GM12878 (cell line): ENCODE results near the gene CSRP1. TPM values are rescaled to one million over a fixed set of nuclear protein-coding genes. Genes with fewer than 3 reads are reported as not detected.

ENCODE experiments used
- ATAC-seq: fragments of 200-7000 bp; cut with Tn5 transposase; 3 replicates; pipeline ENCODE4 v1.9.1; 2020; ENCODE audit warnings: mild to moderate bottlenecking, moderate library complexity
- BruUV-seq: library from RNA; stranded (reverse); fragments of 400-500 nt; replicated peaks from 2 replicates; lab custom pipeline; 2021; lab: Mats Ljungman, UMichigan
- CTCF ChIA-PET: fragments of 300-600 bp; sonication (Branson Sonifier 250); formaldehyde crosslinking; extraction: SDS; loops from one replicate; lab custom pipeline; 2021; ENCODE audit warnings: inconsistent platforms; lab: Yijun Ruan, JAX
- POLR2A ChIA-PET: fragments of 350-600 bp; formaldehyde crosslinking; extraction: SDS; loops from one replicate; lab custom pipeline; 2021; ENCODE audit warnings: inconsistent platforms; lab: Charles Lee
- RAD21 ChIA-PET: fragments of 300-600 bp; sonication (Branson Sonifier 250); formaldehyde crosslinking; loops from one replicate; lab custom pipeline; 2023; ENCODE audit warnings: antibody characterized with exemption; ENCODE audit not compliant: unreplicated experiment; lab: Charles Lee
- SMC1A ChIA-PET: fragments of 300-600 bp; sonication (Branson Sonifier 250); formaldehyde crosslinking; loops from one replicate; lab custom pipeline; 2023; ENCODE audit not compliant: unreplicated experiment, uncharacterized antibody; lab: Charles Lee
- DNase-seq: peaks from one replicate; pipeline ENCODE4 v3.0.0-alpha.2; 2011; ENCODE audit warnings: low read depth, low spot score
- FAIRE-seq: peaks from 3 replicates; lab custom pipeline; 2011; peaks lifted over from hg19 to GRCh38; lab: Jason Lieb, UNC
- H2AFZ ChIP-seq: 2 replicates; pipeline ENCODE4 v1.6.0; 2011; ENCODE audit warnings: low read depth, low read length, control low read depth; ENCODE audit not compliant: control insufficient read depth
- H3K27ac ChIP-seq: 2 replicates; pipeline ENCODE4 v1.5.1; 2011; ENCODE audit warnings: control low read depth; ENCODE audit not compliant: control insufficient read depth, insufficient read depth
- H3K27me3 ChIP-seq, 2 experiments: replicated peaks in 1 of 2; 2 replicates each; pipeline versions ENCODE4 v1.6.0 to v1.6.1; 2011; ENCODE audit warnings: low read length in 1 of 2; ENCODE audit not compliant: control insufficient read depth in 2 of 2, insufficient read depth in 2 of 2
- H3K36me3 ChIP-seq, 2 experiments: 2 replicates each; pipeline ENCODE4 v1.5.1; 2011; ENCODE audit warnings: low read length in 1 of 2; ENCODE audit not compliant: control insufficient read depth in 2 of 2, insufficient read depth in 2 of 2
- H3K4me1 ChIP-seq: 2 replicates; pipeline ENCODE4 v1.6.1; 2011; ENCODE audit warnings: mild to moderate bottlenecking, low read length, moderate library complexity, mixed read lengths; ENCODE audit not compliant: control insufficient read depth, insufficient read depth
- H3K4me2 ChIP-seq: 2 replicates; pipeline ENCODE4 v1.6.0; 2011; ENCODE audit warnings: control low read depth; ENCODE audit not compliant: control insufficient read depth, insufficient read depth
- H3K4me3 ChIP-seq: fragments of 200-600 bp; sonication (generic); 2 replicates; pipeline ENCODE4 v1.5.1; 2016
- H3K79me2 ChIP-seq: 2 replicates; pipeline ENCODE4 v1.6.0; 2011; ENCODE audit warnings: low read length; ENCODE audit not compliant: control insufficient read depth, insufficient read depth
- H3K9ac ChIP-seq: 2 replicates; pipeline ENCODE4 v1.8.0; 2011; ENCODE audit warnings: low read length, control low read depth, mixed read lengths; ENCODE audit not compliant: control insufficient read depth, insufficient read depth
- H3K9me3 ChIP-seq: replicated peaks from 3 replicates; pipeline ENCODE4 v1.5.1; 2011; ENCODE audit warnings: mild to moderate bottlenecking, low read length; ENCODE audit not compliant: control insufficient read depth, insufficient read depth
- H4K20me1 ChIP-seq: 2 replicates; pipeline ENCODE4 v1.6.0; 2011; ENCODE audit not compliant: control insufficient read depth, insufficient read depth
- BACH1 ChIP-seq: fragments of 450-650 bp; IDR thresholded peaks from 2 replicates; pipeline ENCODE4 v1.6.1; 2017; ENCODE audit warnings: mild to moderate bottlenecking, borderline replicate concordance
- BHLHE40 ChIP-seq, 2 experiments: fragments of 450-650 bp in 1 of 2; IDR thresholded peaks; 2 replicates each; pipeline ENCODE4 v1.6.1; 2011 to 2017; ENCODE audit warnings: low read depth in 2 of 2, borderline replicate concordance in 1 of 2, improper control_type of control experiment in 1 of 2, low read length in 1 of 2, mild to moderate bottlenecking in 1 of 2
- CEBPB ChIP-seq, 2 experiments: fragments of 150-350 bp in 1 of 2; IDR thresholded peaks; 2 replicates each; pipeline ENCODE4 v1.6.1; 2012 to 2014; ENCODE audit warnings: low read depth in 2 of 2, low read length in 2 of 2, borderline replicate concordance in 1 of 2, inconsistent platforms in 1 of 2
- CHD4 ChIP-seq: fragments of 200-600 bp; sonication (generic); IDR thresholded peaks from 2 replicates; pipeline ENCODE4 v1.6.1; 2016; ENCODE audit warnings: mild to moderate bottlenecking
- CTCF ChIP-seq, 3 experiments: IDR thresholded peaks in 2 of 3; conservative IDR thresholded peaks in 1 of 3; 2 replicates each; pipeline ENCODE4 v1.5.1; 2011; ENCODE audit warnings: low read depth in 3 of 3, low read length in 3 of 3, mild to moderate bottlenecking in 3 of 3, control low read depth in 2 of 3, moderate library complexity in 2 of 3, inconsistent platforms in 1 of 3, mixed read lengths in 1 of 3; ENCODE audit not compliant: control insufficient read depth in 2 of 3, insufficient read depth in 1 of 3; ENCODE audit errors: extremely low read depth in 1 of 3
- JUND ChIP-seq: IDR thresholded peaks from 2 replicates; pipeline ENCODE4 v1.6.1; 2012; ENCODE audit warnings: low read depth, mild to moderate bottlenecking, low read length, improper control_type of control experiment, moderate library complexity
- KDM1A ChIP-seq: fragments of 200-600 bp; sonication (generic); IDR thresholded peaks from 2 replicates; pipeline ENCODE4 v1.6.1; 2016; ENCODE audit warnings: borderline replicate concordance
- NFYA ChIP-seq: IDR thresholded peaks from 2 replicates; pipeline ENCODE4 v1.6.1; 2011; ENCODE audit warnings: low read depth, mild to moderate bottlenecking, low read length, improper control_type of control experiment, borderline replicate concordance
- PML ChIP-seq: IDR thresholded peaks from 2 replicates; pipeline ENCODE4 v1.6.1; 2012; ENCODE audit warnings: low read length, inconsistent platforms
- RCOR1 ChIP-seq: conservative IDR thresholded peaks from 2 replicates; pipeline ENCODE4 v1.6.1; 2012; ENCODE audit warnings: low read depth, low read length, improper control_type of control experiment
- RFX5 ChIP-seq: IDR thresholded peaks from 2 replicates; pipeline ENCODE4 v1.6.1; 2011; ENCODE audit warnings: low read depth, low read length, improper control_type of control experiment
- TAF1 ChIP-seq: IDR thresholded peaks from 2 replicates; pipeline ENCODE4 v1.6.1; 2011; ENCODE audit warnings: mild to moderate bottlenecking, low read depth, low read length, borderline replicate concordance
- WGBS: methylation state at CpG from one replicate; pipeline ENCODE4 v1.1.6; 2016; ENCODE audit warnings: low lambda C conversion rate; ENCODE audit not compliant: insufficient replicate concordance, insufficient coverage; ENCODE audit errors: missing lambda C conversion rate; 5-methylcytosine and 5-hydroxymethylcytosine counted together
- in situ Hi-C: fragments of 300-500 bp; cut with MboI; formaldehyde crosslinking; loops from 9 replicates; pipeline ENCODE4 v1.14.3; 2018; ENCODE audit warnings: mixed read lengths
- intact Hi-C: fragments of 100-400 bp; cut with micrococcal nuclease; formaldehyde crosslinking; loops from one replicate; pipeline ENCODE4 v1.14.2; 2022; ENCODE audit not compliant: unreplicated experiment
- polyA plus RNA-seq, 11 experiments: library from polyadenylated mRNA; depleted of rRNA in 4 of 11; unstranded in 6 of 11; stranded (reverse) in 5 of 11; fragments of >200 nt; fragmentation: Nextera tagmentation in 4 of 11; fragmentation: Illumina TruSeq in 1 of 11; extraction: Ambion mirVana in 4 of 11; extraction: Trizol in 1 of 11; gene quantifications; 1 replicate in 1 of 11; 2 replicates in 10 of 11; pipeline versions ENCODE4 v1.2.1 to v1.2.3, GENCODE V29; 2011 to 2016; ENCODE audit warnings: inconsistent platforms in 2 of 11, missing spikeins in 2 of 11, low read depth in 1 of 11
- total RNA-seq, 4 experiments: library from RNA; depleted of rRNA in 3 of 4; stranded (reverse); fragments of >200 nt in 3 of 4; fragmentation: Illumina TruSeq in 1 of 4; extraction: Trizol in 1 of 4; gene quantifications; 2 replicates each; pipeline versions ENCODE4 v1.2.1 to v1.2.3, GENCODE V29; 2013 to 2021

The CSRP1 gene
- total and polyA plus RNA-seq, 10 of the 15 experiments (the other 5 are each of a cell fraction or from before 2014, with no cell fraction given) = 23.4 to 99.2 (median 80.7) TPM

GRCh38 chr1:201497935-201498509, 8.9 kb downstream of the CSRP1 start:
- RAD21 ChIA-PET = interaction anchor here (1.0 to 1.3 kb wide), 2 partner anchors 15 to 50 kb away, joined by 3 to 4 read pairs; no protein-coding TSS in a partner anchor
- Histone ChIP-seq H3K79me2 (peaks cover 2% of the 10 kb centered on the region), H3K4me3 (no peak overlapping the region), H3K27ac (no peak overlapping the region), H3K9me3 (no peaks in the 10 kb centered on the region; the same call in 2 of the 3 replicates), H3K9ac (no peak overlapping the region), H3K4me2 (no peak overlapping the region), H3K36me3 (peaks cover 11 to 16% of the 10 kb centered on the region in 2 experiments; a peak in 3 of 4 replicates), H3K27me3 (no peaks in the 10 kb centered on the region), H3K4me1 (no peaks in the 10 kb centered on the region), H2AFZ (no peak overlapping the region), H4K20me1 (no peaks in the 10 kb centered on the region)
- BruUV-seq = no TSS peak
- TF ChIP-seq BACH1 (no peak), RCOR1 (no peak), BHLHE40 (IDR thresholded peaks at IDR 0.05; ENCODE audit: borderline replicate concordance in 1 of 2, low read depth in 2 of 2, low read length in 1 of 2) (no peak), PML (no peak), CEBPB (IDR thresholded peaks at IDR 0.05; ENCODE audit: borderline replicate concordance in 1 of 2, low read depth in 2 of 2, low read length in 2 of 2) (no peak), TAF1 (no peak), CTCF (IDR thresholded peaks at IDR 0.05 in 2 of 3, conservative IDR thresholded peaks at IDR 0.05 in 1 of 3; ENCODE audit: control insufficient read depth in 2 of 3, extremely low read depth in 1 of 3, insufficient read depth in 1 of 3, low read depth in 3 of 3, low read length in 3 of 3) (no peak), JUND (no peak), KDM1A (no peak), CHD4 (no peak), RFX5 (no peak), NFYA (no peak)
- 94% methylated on average over 16 of the region's 16 CpGs for WGBS
- ATAC-seq = no peak
- POLR2A ChIA-PET = no interaction called here
- intact Hi-C loops (no loop called here), in situ Hi-C loops (no loop called here)
- no peak for DNase-seq
- CTCF ChIA-PET = interaction anchor here (1.0 to 13.1 kb wide), 5 partner anchors 10 to 638 kb away, joined by 3 to 198 read pairs (median 3); no protein-coding TSS in a partner anchor
- SMC1A ChIA-PET = interaction anchor here (1.5 to 7.2 kb wide), 3 partner anchors 7 to 16 kb away, joined by 5 to 56 read pairs (median 10); no protein-coding TSS in a partner anchor
- no peak for FAIRE-seq
